ENCODE data around the gene ATP1A1.
A peak's percentile ranks its signal among the peaks of the same experiment; 100 is the strongest.

Gene ATP1A1

DNA sequence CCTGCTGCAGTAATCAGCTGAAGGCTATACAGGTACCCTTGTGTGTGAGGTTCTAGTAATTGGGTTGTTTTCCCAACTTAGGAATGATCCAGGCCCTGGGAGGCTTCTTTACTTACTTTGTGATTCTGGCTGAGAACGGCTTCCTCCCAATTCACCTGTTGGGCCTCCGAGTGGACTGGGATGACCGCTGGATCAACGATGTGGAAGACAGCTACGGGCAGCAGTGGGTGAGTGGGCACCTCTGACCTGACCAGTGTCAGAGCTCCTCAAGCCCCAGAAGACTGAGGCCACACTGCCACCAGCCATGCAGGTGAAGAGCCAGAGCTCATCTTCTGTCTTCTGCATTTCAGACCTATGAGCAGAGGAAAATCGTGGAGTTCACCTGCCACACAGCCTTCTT is 27.7 kb downstream of the ATP1A1 start:
- H3K36me3 ChIP-seq (ENCODE audit: low read depth), result peaks cover 100% of the 10 kb centered on the region
- ATAC-seq (ENCODE audit: low read depth) (no peak), DNase-seq (ENCODE audit: low spot score) (no peak)
- H3K9me3 ChIP-seq (ENCODE audit: severe bottlenecking), result no peaks in the 10 kb centered on the region
- H3K27ac ChIP-seq (ENCODE audit: poor library complexity, severe bottlenecking), result no peak overlapping the region
- no peak overlapping the region for H3K4me3 ChIP-seq (ENCODE audit: severe bottlenecking)
- H3K4me1 ChIP-seq (ENCODE audit: insufficient read depth, poor library complexity, severe bottlenecking), result no peaks in the 10 kb centered on the region
- TF ChIP-seq CTCF (IDR thresholded peaks at IDR 0.05; ENCODE audit: poor library complexity, severe bottlenecking), result no peak
- H3K27me3 ChIP-seq (ENCODE audit: insufficient read depth, poor library complexity, severe bottlenecking), result no peaks in the 10 kb centered on the region

DNA sequence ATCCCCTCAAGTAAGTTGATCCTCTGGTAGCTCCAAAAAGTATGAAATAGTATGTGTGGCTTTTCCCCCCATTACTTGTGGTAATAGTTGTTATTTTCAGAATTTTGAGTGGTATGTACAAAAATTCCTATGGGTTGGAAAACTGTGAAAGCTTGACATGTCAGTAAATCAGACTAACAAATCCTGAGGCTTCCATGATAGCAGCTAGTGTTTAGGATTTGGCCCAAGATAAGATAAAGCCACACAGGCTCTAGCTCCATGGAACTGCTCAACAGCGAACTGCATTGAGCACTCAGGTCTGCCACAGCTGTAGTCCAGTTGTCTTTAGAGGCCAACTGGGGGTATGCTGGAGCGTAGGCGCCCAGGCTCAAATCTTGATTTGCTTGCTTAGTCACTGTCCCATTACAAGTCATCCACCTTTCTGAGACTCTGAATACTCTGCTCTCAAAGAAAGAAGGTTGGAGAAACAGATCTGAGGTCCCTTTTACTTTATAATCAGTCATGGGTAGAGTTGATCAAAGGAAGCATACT is 28.7 kb downstream of the ATP1A1 start:
- Histone ChIP-seq H3K9me3 (ENCODE audit: severe bottlenecking) (no peaks in the 10 kb centered on the region), H3K4me3 (ENCODE audit: severe bottlenecking) (no peak overlapping the region), H3K27me3 (ENCODE audit: insufficient read depth, poor library complexity, severe bottlenecking) (no peaks in the 10 kb centered on the region), H3K36me3 (ENCODE audit: low read depth) (peaks cover 97% of the 10 kb centered on the region), H3K27ac (ENCODE audit: poor library complexity, severe bottlenecking) (no peak overlapping the region), H3K4me1 (ENCODE audit: insufficient read depth, poor library complexity, severe bottlenecking) (no peaks in the 10 kb centered on the region)
- no peak for TF ChIP-seq CTCF (IDR thresholded peaks at IDR 0.05; ENCODE audit: poor library complexity, severe bottlenecking)
- DNase-seq (ENCODE audit: low spot score), result no peak
- ATAC-seq (ENCODE audit: low read depth), result no peak

- TF ChIP-seq CTCF (IDR thresholded peaks at IDR 0.05; ENCODE audit: poor library complexity, severe bottlenecking), result no peak
- no peak overlapping the region for H3K27ac ChIP-seq (ENCODE audit: poor library complexity, severe bottlenecking)
- no peak for DNase-seq (ENCODE audit: low spot score)
Observed at GRCh38 chr1:116402333-116402732, 29.3 kb downstream of the ATP1A1 start.

GRCh38 chr1:116403496-116404136 is 30.6 kb downstream of the ATP1A1 start:
- no peak for TF ChIP-seq CTCF (IDR thresholded peaks at IDR 0.05; ENCODE audit: poor library complexity, severe bottlenecking)
- Histone ChIP-seq H3K9me3 (ENCODE audit: severe bottlenecking) (no peaks in the 10 kb centered on the region), H3K36me3 (ENCODE audit: low read depth) (peaks cover 78% of the 10 kb centered on the region), H3K27me3 (ENCODE audit: insufficient read depth, poor library complexity, severe bottlenecking) (no peaks in the 10 kb centered on the region), H3K4me1 (ENCODE audit: insufficient read depth, poor library complexity, severe bottlenecking) (no peaks in the 10 kb centered on the region), H3K4me3 (ENCODE audit: severe bottlenecking) (no peak overlapping the region), H3K27ac (ENCODE audit: poor library complexity, severe bottlenecking) (no peak overlapping the region)
- DNase-seq (ENCODE audit: low spot score), result no peak
- no peak for ATAC-seq (ENCODE audit: low read depth)

More at GRCh38 chr1:116402333-116402732, 29.3 kb downstream of the ATP1A1 start:
- H3K4me1 ChIP-seq (ENCODE audit: insufficient read depth, poor library complexity, severe bottlenecking), result no peaks in the 10 kb centered on the region
- peaks cover 91% of the 10 kb centered on the region for H3K36me3 ChIP-seq (ENCODE audit: low read depth)
- no peak overlapping the region for H3K4me3 ChIP-seq (ENCODE audit: severe bottlenecking)
- ATAC-seq (ENCODE audit: low read depth), result no peak
- H3K9me3 ChIP-seq (ENCODE audit: severe bottlenecking), result no peaks in the 10 kb centered on the region
- H3K27me3 ChIP-seq (ENCODE audit: insufficient read depth, poor library complexity, severe bottlenecking), result no peaks in the 10 kb centered on the region

DNA sequence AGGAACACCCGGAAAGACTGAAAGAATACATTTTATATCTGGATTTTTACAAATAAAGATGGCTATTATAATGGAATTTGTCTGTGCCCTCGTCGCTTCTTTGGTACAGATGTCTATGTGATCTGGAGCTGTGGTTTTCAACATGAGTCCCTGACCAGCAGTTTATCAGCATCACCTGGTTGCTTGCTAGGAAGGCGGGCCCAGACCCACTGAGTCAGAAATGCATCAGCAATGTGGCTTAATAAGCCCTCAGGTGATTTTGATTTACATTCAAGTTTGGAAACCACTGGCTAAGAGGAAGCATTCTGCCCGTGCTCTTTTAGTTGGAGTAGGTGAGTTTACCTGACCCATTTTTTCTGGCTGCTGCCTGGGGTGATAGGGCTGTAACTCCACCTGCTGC is 31.7 kb downstream of the ATP1A1 start:
- no peaks in the 10 kb centered on the region for H3K4me1 ChIP-seq (ENCODE audit: insufficient read depth, poor library complexity, severe bottlenecking)
- no peak overlapping the region for H3K27ac ChIP-seq (ENCODE audit: poor library complexity, severe bottlenecking)
- DNase-seq (ENCODE audit: low spot score) (no peak), ATAC-seq (ENCODE audit: low read depth) (peak; percentile 60)
- H3K4me3 ChIP-seq (ENCODE audit: severe bottlenecking), result no peak overlapping the region
- H3K27me3 ChIP-seq (ENCODE audit: insufficient read depth, poor library complexity, severe bottlenecking), result no peaks in the 10 kb centered on the region
- TF ChIP-seq CTCF (IDR thresholded peaks at IDR 0.05; ENCODE audit: poor library complexity, severe bottlenecking), result no peak
- H3K9me3 ChIP-seq (ENCODE audit: severe bottlenecking), result no peaks in the 10 kb centered on the region
- peaks cover 68% of the 10 kb centered on the region for H3K36me3 ChIP-seq (ENCODE audit: low read depth)

Measured in RWPE2 (cell line).